ENCODE results near the gene SEC63.
"Not testable (repeated sequence)": the region's sequence is repeated elsewhere in the genome, so short reads cannot be mapped to it uniquely, and the experiment has no call there.

SEC63 gene

GRCh38 chr6:107971181-107971580, 13.2 kb upstream of the SEC63 start:
- no peak for DNase-seq

- no peak for DNase-seq
Measured at GRCh38 chr6:107970255-107970654, 12.2 kb upstream of the SEC63 start.

GRCh38 chr6:107968081-107968480, 10.1 kb upstream of the SEC63 start:
- no peak for DNase-seq

DNA sequence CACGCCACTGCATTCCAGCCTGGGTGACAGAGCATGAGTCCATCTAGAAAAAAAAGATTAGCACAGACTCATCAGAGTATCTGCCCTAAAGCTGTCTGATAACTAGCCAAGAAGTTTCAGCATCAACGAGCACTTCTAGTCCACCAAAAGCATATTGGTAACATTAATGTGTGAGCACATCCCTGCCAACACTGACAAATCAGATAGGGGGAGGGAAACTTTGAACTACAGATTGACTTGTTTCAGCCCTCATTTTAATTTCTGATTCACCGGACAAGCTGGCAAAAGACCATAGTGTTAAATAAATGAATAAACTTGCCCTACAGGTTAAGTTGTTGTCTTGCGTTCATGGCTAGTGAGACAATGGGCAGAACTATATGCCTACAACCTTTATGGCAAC, 7.7 kb upstream of the SEC63 start:
- DNase-seq = no peak

GRCh38 chr6:107962723-107963122, 4.7 kb upstream of the SEC63 start:
- no peak for DNase-seq

DNA sequence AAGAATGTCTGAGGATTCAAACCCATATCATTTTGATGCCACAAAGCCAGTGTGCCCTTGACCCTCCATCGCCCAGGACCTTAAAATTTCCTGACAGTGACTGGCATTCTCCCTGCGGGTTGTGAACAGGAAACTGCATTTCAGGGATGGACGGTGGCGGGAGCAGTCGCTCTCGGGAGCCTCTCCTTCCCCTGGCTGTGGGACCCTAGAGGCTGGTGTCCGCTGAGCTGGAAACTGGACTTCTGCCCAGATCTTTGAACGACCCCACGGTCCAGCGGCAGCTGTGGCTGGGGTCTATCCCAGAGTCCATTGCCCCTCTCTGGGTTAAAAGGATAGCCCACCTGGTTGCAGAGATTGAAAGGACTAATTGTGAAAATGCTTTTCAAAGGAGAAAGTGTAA, 1.4 kb upstream of the SEC63 start:
- DNase-seq = no peak

DNA sequence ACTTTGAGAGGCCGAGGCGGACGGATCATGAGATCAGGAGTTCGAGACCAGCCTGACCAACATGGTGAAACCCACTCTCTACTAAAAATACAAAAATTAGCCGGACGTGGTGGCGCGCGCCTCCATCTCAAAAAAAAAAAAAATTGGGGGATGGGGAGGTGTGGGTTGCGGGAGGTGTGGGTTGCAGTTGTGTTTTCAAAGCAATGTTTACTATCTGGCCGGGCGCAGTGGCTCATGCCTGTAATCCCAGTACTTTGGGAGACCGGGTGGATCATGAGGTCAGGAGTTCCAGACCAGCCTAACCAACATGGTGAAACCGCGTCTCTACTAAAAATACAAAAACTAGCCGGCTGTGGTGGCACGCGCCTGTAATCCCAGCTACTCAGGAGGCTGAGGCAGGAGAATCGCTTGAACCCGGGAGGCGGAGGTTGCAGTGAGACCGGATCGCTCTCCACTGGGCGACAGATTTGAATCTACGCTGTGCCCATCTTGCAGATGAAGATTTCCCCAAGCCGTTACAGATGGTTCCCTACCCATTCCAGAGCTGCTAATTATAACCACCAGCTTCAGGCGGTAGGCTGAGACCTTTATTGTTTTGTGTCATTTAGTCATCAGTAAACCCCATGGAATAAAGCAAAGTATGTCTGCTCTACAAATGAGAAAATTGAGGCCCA, 818 bp upstream of the SEC63 start:
- not testable (repeated sequence) for DNase-seq

GRCh38 chr6:107957308-107957908, 600 bp downstream of the SEC63 start:
- DNase-seq = peak; percentile 79

DNA sequence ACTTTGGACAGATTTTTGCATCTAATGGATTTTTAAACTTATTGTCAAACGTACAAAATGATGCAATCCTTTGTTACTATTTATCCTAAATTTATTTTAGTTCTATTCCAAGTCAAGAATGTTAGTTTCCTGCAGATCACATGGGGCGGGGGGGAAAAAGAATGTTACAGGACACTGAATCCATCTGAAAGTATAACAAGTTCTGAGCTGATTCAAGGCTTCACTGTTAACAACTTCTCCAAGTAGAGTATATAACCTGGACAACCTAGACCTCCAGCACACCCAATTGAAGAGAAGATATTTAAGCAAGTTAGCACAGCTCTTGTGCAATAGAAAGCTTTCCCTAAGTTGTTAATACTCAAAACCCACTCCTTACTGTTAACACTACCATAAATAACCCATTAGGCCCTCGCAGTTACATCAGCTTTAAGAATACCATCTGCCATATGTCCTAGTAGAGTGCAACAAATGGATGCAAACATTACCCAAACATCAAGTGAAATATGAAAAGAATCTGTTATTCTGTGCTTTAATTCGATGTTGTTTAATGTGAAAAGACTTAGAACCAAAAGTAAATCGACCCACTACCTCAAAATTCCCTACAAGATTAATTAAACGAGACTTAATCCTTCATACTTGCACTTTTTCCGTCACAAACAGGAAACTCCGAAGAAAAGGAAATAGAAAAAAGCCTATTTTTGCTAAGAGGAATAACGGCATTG, 1.3 kb downstream of the SEC63 start:
- DNase-seq = no peak

DNA sequence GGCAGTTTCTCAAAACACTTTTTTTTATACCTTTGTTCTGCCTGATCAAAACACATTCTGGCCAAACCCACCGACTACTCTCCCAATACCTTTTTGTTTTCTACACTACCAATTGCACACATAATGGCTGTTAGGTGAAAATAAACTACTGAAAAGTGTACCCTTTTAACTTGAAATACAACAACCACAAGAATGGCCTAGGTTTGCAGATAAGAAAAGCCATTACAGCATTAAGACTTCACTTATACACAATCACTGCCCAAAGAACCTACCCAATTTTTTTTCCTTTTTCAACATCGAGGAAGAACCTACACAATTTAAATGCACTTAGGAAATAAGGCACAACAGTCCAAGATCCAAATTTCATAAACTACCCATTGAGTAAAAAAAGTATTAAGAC, 1.8 kb downstream of the SEC63 start:
- DNase-seq = no peak

GRCh38 chr6:107953858-107954414, 4.1 kb downstream of the SEC63 start:
- DNase-seq = not testable (repeated sequence)

DNA sequence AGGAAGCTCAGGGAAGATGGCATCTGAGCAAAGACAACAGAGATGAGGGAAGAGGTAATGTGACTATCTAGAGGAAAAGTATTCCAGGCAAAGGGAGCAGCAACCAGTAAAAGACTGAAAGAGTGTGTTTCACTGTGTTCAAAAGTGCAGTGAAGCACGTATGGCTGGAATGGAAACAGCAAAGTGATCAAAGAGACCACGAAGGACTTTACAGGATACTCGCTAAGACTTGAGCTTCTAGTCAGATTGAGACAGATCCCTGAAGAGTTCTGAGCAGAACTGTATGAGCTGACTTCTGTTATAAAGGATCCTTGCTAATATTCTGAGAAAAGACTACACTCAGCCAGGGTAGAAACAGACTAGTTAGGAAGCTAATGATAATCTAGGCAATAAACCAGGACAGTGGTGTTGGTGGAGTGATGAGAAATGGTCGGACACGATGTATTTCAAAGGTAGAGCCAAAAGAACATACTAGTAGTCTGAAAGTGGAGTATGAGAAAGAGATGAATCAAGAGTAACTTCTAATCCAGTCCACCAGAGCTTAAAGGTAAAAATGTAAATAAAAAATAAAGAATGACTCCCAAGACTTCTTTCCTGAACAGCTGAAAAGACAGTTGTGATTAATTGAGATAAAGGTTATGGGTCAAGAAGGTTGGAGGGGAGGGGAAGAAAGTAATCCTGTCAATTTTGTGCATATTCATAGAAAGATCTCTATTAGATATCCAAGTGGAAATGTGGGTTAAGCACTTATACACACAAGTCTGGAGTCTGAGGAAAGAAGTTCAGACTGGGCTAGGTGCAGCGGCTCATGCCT, 14.2 kb downstream of the SEC63 start:
- DNase-seq = no peak

- DNase-seq = no peak
Measured at GRCh38 chr6:107942142-107942541, 15.9 kb downstream of the SEC63 start.

DNA sequence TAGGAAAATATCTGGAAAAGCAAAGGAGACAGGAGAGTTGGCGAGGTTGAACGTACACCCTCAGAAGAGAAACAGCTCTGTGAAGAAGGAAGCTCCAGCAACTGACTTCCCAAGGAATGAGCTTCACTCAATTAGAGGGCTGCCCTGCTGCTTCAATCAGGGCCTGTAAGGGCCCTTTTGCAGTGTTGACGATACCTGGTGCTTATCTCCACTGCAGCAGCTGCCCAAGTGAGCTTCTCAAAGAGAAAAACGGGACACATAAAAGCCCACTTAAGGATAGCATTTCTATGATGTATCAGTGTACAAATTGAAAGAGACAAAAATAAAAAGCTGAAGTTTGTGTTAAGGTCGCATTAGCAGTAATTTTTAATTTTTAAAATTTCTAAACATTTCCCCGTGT, 16.4 kb downstream of the SEC63 start:
- DNase-seq = no peak

DNA sequence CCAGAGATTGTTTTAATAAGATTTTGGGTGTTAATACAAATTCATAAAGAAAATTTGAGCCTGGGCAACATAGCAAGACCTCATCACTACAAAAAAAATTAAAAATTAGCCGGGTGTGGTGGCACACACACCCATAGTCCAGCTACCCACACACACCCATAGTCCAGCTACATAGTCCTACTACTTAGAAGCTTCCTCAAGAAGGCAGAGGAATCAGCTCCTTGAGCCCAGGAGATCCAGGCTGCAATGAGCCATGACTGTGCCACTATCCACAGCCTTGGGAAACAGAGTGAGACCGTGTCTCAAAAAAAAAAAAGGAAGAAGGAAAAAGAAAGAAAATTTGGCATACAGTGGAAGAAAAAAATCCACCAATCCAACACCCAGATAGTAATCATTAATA, 16.8 kb downstream of the SEC63 start:
- no peak for DNase-seq

GRCh38 chr6:107936910-107937292, 21.1 kb downstream of the SEC63 start:
- DNase-seq = not testable (repeated sequence)

GRCh38 chr6:107936162-107936909, 21.7 kb downstream of the SEC63 start:
- no peak for DNase-seq

DNA sequence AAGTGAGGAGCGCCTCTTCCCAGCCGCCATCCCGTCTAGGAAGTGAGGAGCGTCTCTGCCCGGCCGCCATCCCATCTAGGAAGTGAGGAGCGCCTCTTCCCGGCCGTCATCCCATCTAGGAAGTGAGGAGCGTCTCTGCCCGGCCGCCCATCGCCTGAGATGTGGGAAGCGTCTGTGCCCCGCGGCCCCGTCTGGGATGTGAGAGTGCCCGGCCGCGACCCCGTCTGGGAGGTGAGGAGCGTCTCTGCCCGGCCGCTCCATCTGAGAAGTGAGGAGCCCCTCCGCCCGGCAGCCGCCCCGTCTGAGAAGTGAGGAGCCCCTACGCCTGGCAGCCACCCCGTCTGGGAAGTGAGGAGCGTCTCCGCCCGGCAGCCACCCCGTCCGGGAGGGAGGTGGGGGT, 23.8 kb downstream of the SEC63 start:
- DNase-seq = not testable (repeated sequence)

DNA sequence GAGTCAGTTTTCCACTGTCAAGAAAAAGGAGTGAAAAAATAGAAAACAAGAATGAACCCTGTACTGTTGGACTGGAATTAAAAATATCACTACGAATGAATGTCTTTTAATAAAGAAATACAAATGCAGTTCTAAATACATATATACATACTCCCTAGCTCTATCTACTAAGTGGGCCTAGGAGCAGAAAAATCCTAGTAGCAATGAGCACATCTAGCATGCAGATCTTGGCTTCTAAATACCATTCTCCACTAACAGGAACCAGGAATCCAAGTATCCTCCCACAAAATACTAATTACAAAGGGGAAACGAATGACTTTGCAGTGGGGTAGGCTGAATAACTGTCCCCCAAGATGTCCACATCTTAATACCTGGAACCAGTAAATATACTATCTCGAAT, 25.4 kb downstream of the SEC63 start:
- no peak for DNase-seq

DNA sequence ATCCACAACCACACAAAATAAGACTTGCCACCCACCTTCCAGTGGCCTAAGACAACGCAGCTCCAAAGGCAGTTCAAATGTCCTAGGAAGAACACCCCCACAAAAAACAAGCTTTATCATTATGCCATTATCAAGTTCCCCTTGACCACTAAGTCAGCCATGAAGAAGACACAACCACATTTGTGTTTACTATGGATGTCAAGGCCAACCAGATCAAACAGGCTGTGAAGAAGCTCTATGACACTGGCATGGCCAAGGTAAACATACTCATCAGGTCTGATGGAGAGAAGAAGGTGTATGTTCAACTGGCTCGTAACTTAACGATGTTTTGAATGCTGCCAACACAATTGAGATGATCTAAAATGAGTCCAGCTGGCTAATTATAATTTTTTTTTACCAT, 26.1 kb downstream of the SEC63 start:
- DNase-seq = no peak

GRCh38 chr6:107928984-107929383, 29.0 kb downstream of the SEC63 start:
- DNase-seq = no peak
